C4-2B (cell line): Measurements from ENCODE around the gene CENPB.

Experiments
- ZFX ChIP-seq: fragments of 450-650 bp; IDR thresholded peaks from 2 replicates; pipeline ENCODE4 v1.6.1; 2017
- TF ChIP-seq, protein P1 (sequence below): fragments of 450-650 bp; conservative IDR thresholded peaks from 2 replicates; pipeline ENCODE4 v1.5.1; 2017; ENCODE audit warnings: mild to moderate bottlenecking

DNA sequence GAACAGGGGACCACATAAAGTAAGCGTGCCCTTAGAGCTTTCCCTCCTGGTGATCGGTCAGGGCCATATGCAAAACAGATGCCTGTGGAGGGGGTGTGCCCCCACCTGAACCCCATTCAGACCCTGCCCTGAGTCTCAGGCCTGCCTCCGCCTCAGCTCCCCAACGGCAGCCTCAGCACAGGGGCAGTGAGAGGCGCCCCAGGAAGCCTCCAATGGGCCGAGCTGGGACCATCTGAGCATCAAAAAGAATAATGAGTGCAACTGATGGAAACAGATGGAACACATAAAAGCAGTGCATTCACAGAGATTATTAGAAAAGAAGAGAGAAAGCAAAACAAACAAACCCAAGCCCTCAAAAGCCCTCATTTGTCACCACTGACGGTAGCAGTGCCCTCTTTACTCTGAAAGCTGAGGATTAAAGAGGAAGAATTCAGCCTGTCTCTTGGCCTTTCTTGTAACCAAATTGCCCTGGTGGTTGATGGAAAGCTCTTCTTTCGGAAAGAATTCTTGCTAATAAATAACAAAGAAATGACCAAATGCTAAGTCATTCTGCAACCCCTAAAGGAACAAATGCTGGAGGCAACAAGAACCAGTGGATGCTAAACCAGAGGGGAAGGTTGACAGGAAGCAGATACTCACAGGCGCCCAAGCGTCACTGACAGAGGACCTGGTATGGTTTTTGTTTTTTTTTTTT, 25.7 kb downstream of the CENPB start:
- TF ChIP-seq, protein P1, sequence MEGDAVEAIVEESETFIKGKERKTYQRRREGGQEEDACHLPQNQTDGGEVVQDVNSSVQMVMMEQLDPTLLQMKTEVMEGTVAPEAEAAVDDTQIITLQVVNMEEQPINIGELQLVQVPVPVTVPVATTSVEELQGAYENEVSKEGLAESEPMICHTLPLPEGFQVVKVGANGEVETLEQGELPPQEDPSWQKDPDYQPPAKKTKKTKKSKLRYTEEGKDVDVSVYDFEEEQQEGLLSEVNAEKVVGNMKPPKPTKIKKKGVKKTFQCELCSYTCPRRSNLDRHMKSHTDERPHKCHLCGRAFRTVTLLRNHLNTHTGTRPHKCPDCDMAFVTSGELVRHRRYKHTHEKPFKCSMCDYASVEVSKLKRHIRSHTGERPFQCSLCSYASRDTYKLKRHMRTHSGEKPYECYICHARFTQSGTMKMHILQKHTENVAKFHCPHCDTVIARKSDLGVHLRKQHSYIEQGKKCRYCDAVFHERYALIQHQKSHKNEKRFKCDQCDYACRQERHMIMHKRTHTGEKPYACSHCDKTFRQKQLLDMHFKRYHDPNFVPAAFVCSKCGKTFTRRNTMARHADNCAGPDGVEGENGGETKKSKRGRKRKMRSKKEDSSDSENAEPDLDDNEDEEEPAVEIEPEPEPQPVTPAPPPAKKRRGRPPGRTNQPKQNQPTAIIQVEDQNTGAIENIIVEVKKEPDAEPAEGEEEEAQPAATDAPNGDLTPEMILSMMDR = no peak
- TF ChIP-seq ZFX = no peak
